ENCODE results near the gene C14orf119.

C14orf119 gene

GRCh38 chr14:23091294-23092225 is 3.7 kb upstream of the C14orf119 start:
- no peak for TF ChIP-seq EZH2phosphoT487 (IDR thresholded peaks at IDR 0.05; ENCODE audit: borderline replicate concordance, low read length)
- no peak for TF ChIP-seq CTCF (IDR thresholded peaks at IDR 0.05; ENCODE audit: low read depth, low read length, poor library complexity, severe bottlenecking)
- no peak overlapping the region for H3K4me2 ChIP-seq (ENCODE audit: low read length)
- H3K4me3 ChIP-seq (ENCODE audit: low read length): no peak overlapping the region
- H3F3A ChIP-seq (ENCODE audit: control insufficient read depth, insufficient read depth): no peaks in the 10 kb centered on the region
- H3K4me1 ChIP-seq (ENCODE audit: control insufficient read depth, low read length): peaks cover 17% of the 10 kb centered on the region
- peaks cover 72% of the 10 kb centered on the region for H3K36me3 ChIP-seq (ENCODE audit: control insufficient read depth, low read length)
- no peaks in the 10 kb centered on the region for H3K9me2 ChIP-seq (replicated peaks; ENCODE audit: control insufficient read depth, low read length)
- H3K79me2 ChIP-seq (ENCODE audit: control insufficient read depth, low read length): peaks cover 56% of the 10 kb centered on the region
- H4K20me1 ChIP-seq (ENCODE audit: control insufficient read depth, insufficient read depth, low read depth, low read length): peaks cover 14% of the 10 kb centered on the region
- H3K9me3 ChIP-seq (ENCODE audit: control insufficient read depth, insufficient read depth, low read length): no peaks in the 10 kb centered on the region
- no peak overlapping the region for H3K27ac ChIP-seq (ENCODE audit: low read depth, low read length)
- no peaks in the 10 kb centered on the region for H3K27me3 ChIP-seq (ENCODE audit: control insufficient read depth, low read length)

GRCh38 chr14:23093104-23093503 is 2.2 kb upstream of the C14orf119 start:
- TF ChIP-seq EZH2phosphoT487 (IDR thresholded peaks at IDR 0.05; ENCODE audit: borderline replicate concordance, low read length): no peak
- TF ChIP-seq CTCF (IDR thresholded peaks at IDR 0.05; ENCODE audit: low read depth, low read length, poor library complexity, severe bottlenecking): no peak
- H3K79me2 ChIP-seq (ENCODE audit: control insufficient read depth, low read length): peaks cover 71% of the 10 kb centered on the region
- H3K36me3 ChIP-seq (ENCODE audit: control insufficient read depth, low read length): peaks cover 73% of the 10 kb centered on the region
- no peaks in the 10 kb centered on the region for H3F3A ChIP-seq (ENCODE audit: control insufficient read depth, insufficient read depth)
- H3K4me1 ChIP-seq (ENCODE audit: control insufficient read depth, low read length): peaks cover 24% of the 10 kb centered on the region
- peaks cover 14% of the 10 kb centered on the region for H4K20me1 ChIP-seq (ENCODE audit: control insufficient read depth, insufficient read depth, low read depth, low read length)
- no peaks in the 10 kb centered on the region for H3K9me3 ChIP-seq (ENCODE audit: control insufficient read depth, insufficient read depth, low read length)
- H3K27me3 ChIP-seq (ENCODE audit: control insufficient read depth, low read length): no peaks in the 10 kb centered on the region
- H3K9me2 ChIP-seq (replicated peaks; ENCODE audit: control insufficient read depth, low read length): no peaks in the 10 kb centered on the region
- no peak overlapping the region for H3K27ac ChIP-seq (ENCODE audit: low read depth, low read length)
- peak overlapping the region; percentile 75 for H3K4me2 ChIP-seq (ENCODE audit: low read length)
- peak overlapping the region; percentile 85 for H3K4me3 ChIP-seq (ENCODE audit: low read length)

GRCh38 chr14:23093526-23093925 is 1.8 kb upstream of the C14orf119 start:
- TF ChIP-seq CTCF (IDR thresholded peaks at IDR 0.05; ENCODE audit: low read depth, low read length, poor library complexity, severe bottlenecking) (no peak), EZH2phosphoT487 (IDR thresholded peaks at IDR 0.05; ENCODE audit: borderline replicate concordance, low read length) (no peak)
- H3K79me2 ChIP-seq (ENCODE audit: control insufficient read depth, low read length): peaks cover 74% of the 10 kb centered on the region
- peaks cover 24% of the 10 kb centered on the region for H3K4me1 ChIP-seq (ENCODE audit: control insufficient read depth, low read length)
- no peaks in the 10 kb centered on the region for H3K27me3 ChIP-seq (ENCODE audit: control insufficient read depth, low read length)
- H3F3A ChIP-seq (ENCODE audit: control insufficient read depth, insufficient read depth): no peaks in the 10 kb centered on the region
- H3K9me2 ChIP-seq (replicated peaks; ENCODE audit: control insufficient read depth, low read length): no peaks in the 10 kb centered on the region
- peaks cover 14% of the 10 kb centered on the region for H4K20me1 ChIP-seq (ENCODE audit: control insufficient read depth, insufficient read depth, low read depth, low read length)
- peak overlapping the region; percentile 75 for H3K4me2 ChIP-seq (ENCODE audit: low read length)
- no peaks in the 10 kb centered on the region for H3K9me3 ChIP-seq (ENCODE audit: control insufficient read depth, insufficient read depth, low read length)
- H3K27ac ChIP-seq (ENCODE audit: low read depth, low read length): no peak overlapping the region
- peaks cover 73% of the 10 kb centered on the region for H3K36me3 ChIP-seq (ENCODE audit: control insufficient read depth, low read length)
- peak overlapping the region; percentile 85 for H3K4me3 ChIP-seq (ENCODE audit: low read length)
